Activated T-helper 9 cell treated with anti-CD3 and anti-CD28 coated beads, Interleukin-2, amount 50 U/mL, for 16 hours (primary cell): Measurements from ENCODE around the gene KDSR.

Experiments used
- DNase-seq: peaks from one replicate; pipeline ENCODE4 v3.0.0-alpha.2; 2020; ENCODE audit warnings: low read depth

The KDSR gene

GRCh38 chr18:63284173-63284799 lies 82.7 kb downstream of the KDSR start:
- no peak for DNase-seq

DNA sequence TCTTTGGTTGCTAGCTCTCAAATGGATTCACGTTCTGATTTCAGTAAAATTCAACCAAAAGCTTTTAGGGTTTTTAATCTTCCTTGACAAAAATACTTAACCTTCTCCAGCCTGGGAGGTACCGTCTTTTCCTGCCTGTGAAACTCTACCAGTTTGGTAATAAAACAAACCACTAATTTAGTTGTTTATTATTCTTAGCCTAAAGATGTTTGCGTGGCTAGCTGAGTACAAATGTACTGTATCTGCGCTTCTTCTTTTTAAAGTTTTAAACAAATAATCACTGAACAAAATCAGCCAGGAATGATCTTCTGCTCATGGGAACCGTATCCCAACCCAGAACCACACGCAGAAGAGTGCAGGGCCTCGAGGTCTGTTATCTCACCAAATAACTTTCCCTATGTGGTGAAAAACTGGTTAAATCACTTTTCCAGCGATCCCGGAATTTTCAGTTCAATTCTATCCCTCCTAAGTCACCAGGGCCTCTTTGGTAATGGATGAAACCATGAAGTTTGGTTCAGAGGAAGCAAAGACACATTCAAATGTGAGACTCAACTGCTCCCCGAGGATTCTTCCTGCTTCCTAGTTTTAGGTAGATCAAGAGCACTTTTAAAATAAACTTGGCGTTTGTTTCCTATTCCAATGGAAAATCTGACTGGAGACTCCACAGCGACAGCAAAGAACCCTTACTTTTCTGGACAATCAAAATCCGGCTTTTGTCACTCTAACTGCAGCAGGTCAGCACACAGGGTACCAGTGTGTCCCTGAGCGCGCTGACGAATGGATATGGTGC lies 83.5 kb downstream of the KDSR start:
- DNase-seq, result no peak

DNA sequence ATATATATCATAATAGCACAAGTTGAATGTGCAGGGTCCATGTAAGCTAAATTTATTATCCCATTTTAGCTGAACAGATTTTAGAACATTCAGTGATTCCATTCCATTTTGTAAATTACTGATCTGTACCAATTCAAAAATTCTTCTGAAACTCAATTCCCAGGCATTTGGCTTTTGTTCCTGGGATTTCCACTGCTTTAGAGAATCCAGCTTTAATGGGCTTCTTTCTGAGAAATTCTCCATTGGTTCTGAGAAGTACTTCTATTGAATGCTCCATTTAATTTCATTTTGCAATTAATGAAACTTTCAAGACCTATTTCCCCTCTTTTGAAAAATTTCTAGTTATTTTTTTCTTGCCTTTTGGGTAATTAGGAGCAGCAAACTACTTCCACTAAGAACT lies 84.2 kb downstream of the KDSR start:
- no peak for DNase-seq
